ENCODE measurements around the gene RASSF5.

RASSF5 gene

GRCh38 chr1:206463137-206463536, 44.2 kb upstream of the RASSF5 start:
- TF ChIP-seq REST (IDR thresholded peaks at IDR 0.05; ENCODE audit: insufficient read depth in 1 of 2, low read depth in 2 of 2, low read length in 2 of 2) (no peak), POLR2AphosphoS5 (IDR thresholded peaks at IDR 0.05; ENCODE audit: low read depth, low read length) (no peak), SIN3A (IDR thresholded peaks at IDR 0.05; ENCODE audit: borderline replicate concordance, insufficient read depth, low read length) (no peak), FOXP2 (optimal IDR thresholded peaks at IDR 0.05; ENCODE audit: borderline replicate concordance, extremely low read depth, extremely low read length, insufficient read depth) (no peak), TAF1 (IDR thresholded peaks at IDR 0.05; ENCODE audit: borderline replicate concordance, insufficient read depth, low read length) (no peak)

- TF ChIP-seq SIN3A (IDR thresholded peaks at IDR 0.05; ENCODE audit: borderline replicate concordance, insufficient read depth, low read length) = no peak
- TF ChIP-seq TAF1 (IDR thresholded peaks at IDR 0.05; ENCODE audit: borderline replicate concordance, insufficient read depth, low read length) = no peak
- no peak for TF ChIP-seq REST (IDR thresholded peaks at IDR 0.05; ENCODE audit: insufficient read depth in 1 of 2, low read depth in 2 of 2, low read length in 2 of 2)
- no peak for TF ChIP-seq POLR2AphosphoS5 (IDR thresholded peaks at IDR 0.05; ENCODE audit: low read depth, low read length)
- no peak for TF ChIP-seq FOXP2 (optimal IDR thresholded peaks at IDR 0.05; ENCODE audit: borderline replicate concordance, extremely low read depth, extremely low read length, insufficient read depth)
These were observed 43.4 kb upstream of the RASSF5 start for GRCh38 chr1:206463911-206464310.

- TF ChIP-seq REST (IDR thresholded peaks at IDR 0.05; ENCODE audit: insufficient read depth in 1 of 2, low read depth in 2 of 2, low read length in 2 of 2) (no peak), POLR2AphosphoS5 (IDR thresholded peaks at IDR 0.05; ENCODE audit: low read depth, low read length) (no peak)
These were observed 42.8 kb upstream of the RASSF5 start for GRCh38 chr1:206464456-206464964.

- no peak for TF ChIP-seq TAF1 (IDR thresholded peaks at IDR 0.05; ENCODE audit: borderline replicate concordance, insufficient read depth, low read length)
- no peak for TF ChIP-seq POLR2AphosphoS5 (IDR thresholded peaks at IDR 0.05; ENCODE audit: low read depth, low read length)
- no peak for TF ChIP-seq SIN3A (IDR thresholded peaks at IDR 0.05; ENCODE audit: borderline replicate concordance, insufficient read depth, low read length)
- TF ChIP-seq FOXP2 (optimal IDR thresholded peaks at IDR 0.05; ENCODE audit: borderline replicate concordance, extremely low read depth, extremely low read length, insufficient read depth) = no peak
- TF ChIP-seq REST (IDR thresholded peaks at IDR 0.05; ENCODE audit: insufficient read depth in 1 of 2, low read depth in 2 of 2, low read length in 2 of 2) = no peak
These were observed 41.4 kb upstream of the RASSF5 start for GRCh38 chr1:206465951-206466350.

Measured in PFSK-1 (cell line).